ENCODE data around the gene UGP2. TPM values are rescaled to one million over a fixed set of nuclear protein-coding genes. Genes with fewer than 3 reads are reported as not detected.

UGP2 gene
- total RNA-seq, 1 experiment from 2014 or later = 76.1 TPM

GRCh38 chr2:63870679-63871078 is 29.0 kb downstream of the UGP2 start:
- no peak overlapping the region for H3K4me3 ChIP-seq (ENCODE audit: low read depth in 2 of 2, low read length in 2 of 2)
- H3K9me3 ChIP-seq (ENCODE audit: control insufficient read depth, insufficient read depth, low read depth, low read length) = no peaks in the 10 kb centered on the region
- TF ChIP-seq TCF7L2 (IDR thresholded peaks at IDR 0.05; ENCODE audit: low read depth, low read length) = no peak
- no peak for TF ChIP-seq SIN3A (IDR thresholded peaks at IDR 0.05; ENCODE audit: borderline replicate concordance, insufficient read depth, low read depth, low read length)
- no peak for TF ChIP-seq CTCF (IDR thresholded peaks at IDR 0.05)
- TF ChIP-seq, protein P1, sequence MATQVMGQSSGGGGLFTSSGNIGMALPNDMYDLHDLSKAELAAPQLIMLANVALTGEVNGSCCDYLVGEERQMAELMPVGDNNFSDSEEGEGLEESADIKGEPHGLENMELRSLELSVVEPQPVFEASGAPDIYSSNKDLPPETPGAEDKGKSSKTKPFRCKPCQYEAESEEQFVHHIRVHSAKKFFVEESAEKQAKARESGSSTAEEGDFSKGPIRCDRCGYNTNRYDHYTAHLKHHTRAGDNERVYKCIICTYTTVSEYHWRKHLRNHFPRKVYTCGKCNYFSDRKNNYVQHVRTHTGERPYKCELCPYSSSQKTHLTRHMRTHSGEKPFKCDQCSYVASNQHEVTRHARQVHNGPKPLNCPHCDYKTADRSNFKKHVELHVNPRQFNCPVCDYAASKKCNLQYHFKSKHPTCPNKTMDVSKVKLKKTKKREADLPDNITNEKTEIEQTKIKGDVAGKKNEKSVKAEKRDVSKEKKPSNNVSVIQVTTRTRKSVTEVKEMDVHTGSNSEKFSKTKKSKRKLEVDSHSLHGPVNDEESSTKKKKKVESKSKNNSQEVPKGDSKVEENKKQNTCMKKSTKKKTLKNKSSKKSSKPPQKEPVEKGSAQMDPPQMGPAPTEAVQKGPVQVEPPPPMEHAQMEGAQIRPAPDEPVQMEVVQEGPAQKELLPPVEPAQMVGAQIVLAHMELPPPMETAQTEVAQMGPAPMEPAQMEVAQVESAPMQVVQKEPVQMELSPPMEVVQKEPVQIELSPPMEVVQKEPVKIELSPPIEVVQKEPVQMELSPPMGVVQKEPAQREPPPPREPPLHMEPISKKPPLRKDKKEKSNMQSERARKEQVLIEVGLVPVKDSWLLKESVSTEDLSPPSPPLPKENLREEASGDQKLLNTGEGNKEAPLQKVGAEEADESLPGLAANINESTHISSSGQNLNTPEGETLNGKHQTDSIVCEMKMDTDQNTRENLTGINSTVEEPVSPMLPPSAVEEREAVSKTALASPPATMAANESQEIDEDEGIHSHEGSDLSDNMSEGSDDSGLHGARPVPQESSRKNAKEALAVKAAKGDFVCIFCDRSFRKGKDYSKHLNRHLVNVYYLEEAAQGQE (IDR thresholded peaks at IDR 0.05; ENCODE audit: insufficient read depth in 1 of 2, low read depth in 2 of 2, low read length in 1 of 2) = no peak
- no peak for TF ChIP-seq POLR2AphosphoS5 (IDR thresholded peaks at IDR 0.05; ENCODE audit: low read depth, low read length)
- no peak for DNase-seq (ENCODE audit: low read depth, low spot score)
- H3K36me3 ChIP-seq (ENCODE audit: control insufficient read depth, insufficient read depth, low read length) = no peaks in the 10 kb centered on the region
- intact Hi-C loops (cut with micrococcal nuclease; ENCODE audit: unreplicated experiment) = no loop called here
- ChIA-PET POLR2A (no interaction called here), CTCF (no interaction called here)
- H3K4me1 ChIP-seq (ENCODE audit: control insufficient read depth, insufficient read depth, low read length) = no peaks in the 10 kb centered on the region
- ATAC-seq = no peak
- H3K27me3 ChIP-seq (ENCODE audit: control insufficient read depth, insufficient read depth, low read length) = no peaks in the 10 kb centered on the region
- BruUV-seq (replicated peaks) = no TSS peak
- in situ Hi-C loops (cut with HindIII; ENCODE audit: low pct_unique_long_range_greater_than_20kb, low sequenced_read_pairs) = no loop called here
- H3K27ac ChIP-seq (ENCODE audit: low read length) = no peak overlapping the region

- ATAC-seq (no peak), DNase-seq (ENCODE audit: low read depth, low spot score) (no peak)
- Histone ChIP-seq H3K36me3 (ENCODE audit: control insufficient read depth, insufficient read depth, low read length) (no peaks in the 10 kb centered on the region), H3K9me3 (ENCODE audit: control insufficient read depth, insufficient read depth, low read depth, low read length) (no peaks in the 10 kb centered on the region), H3K27ac (ENCODE audit: low read length) (no peak overlapping the region), H3K4me3 (ENCODE audit: low read depth in 2 of 2, low read length in 2 of 2) (no peak overlapping the region), H3K27me3 (ENCODE audit: control insufficient read depth, insufficient read depth, low read length) (no peaks in the 10 kb centered on the region), H3K4me1 (ENCODE audit: control insufficient read depth, insufficient read depth, low read length) (no peaks in the 10 kb centered on the region)
- BruUV-seq (replicated peaks) = no TSS peak
- intact Hi-C loops (cut with micrococcal nuclease; ENCODE audit: unreplicated experiment) = no loop called here
- POLR2A ChIA-PET = no interaction called here
- TF ChIP-seq, protein P1 (IDR thresholded peaks at IDR 0.05; ENCODE audit: insufficient read depth in 1 of 2, low read depth in 2 of 2, low read length in 1 of 2) = no peak
- TF ChIP-seq CTCF (IDR thresholded peaks at IDR 0.05) (no peak), TCF7L2 (IDR thresholded peaks at IDR 0.05; ENCODE audit: low read depth, low read length) (no peak), SIN3A (IDR thresholded peaks at IDR 0.05; ENCODE audit: borderline replicate concordance, insufficient read depth, low read depth, low read length) (no peak), POLR2AphosphoS5 (IDR thresholded peaks at IDR 0.05; ENCODE audit: low read depth, low read length) (no peak)
- CTCF ChIA-PET = no interaction called here
- in situ Hi-C loops (cut with HindIII; ENCODE audit: low pct_unique_long_range_greater_than_20kb, low sequenced_read_pairs) = no loop called here
Observed at GRCh38 chr2:63871864-63872263, 30.2 kb downstream of the UGP2 start.

Measured in Panc1 (cell line).